ENCODE measurements around the gene LZTR1.
"Not testable (repeated sequence)": the region's sequence is repeated elsewhere in the genome, so short reads cannot be mapped to it uniquely, and the experiment has no call there.

The LZTR1 gene

GRCh38 chr22:20970939-20971657 is 11.0 kb upstream of the LZTR1 start:
- no peak for TF ChIP-seq CTCF (IDR thresholded peaks at IDR 0.05)
- peak; percentile 53 for DNase-seq
- Mint-ChIP-seq H3K27me3 (ENCODE audit: low read depth, poor library complexity) (peaks cover 30% of the 10 kb centered on the region), H3K4me1 (peaks cover 32% of the 10 kb centered on the region), H3K36me3 (ENCODE audit: low read depth) (no peaks in the 10 kb centered on the region), H3K27ac (no peak overlapping the region), H3K4me3 (no peak overlapping the region), H3K9me3 (no peaks in the 10 kb centered on the region)

- DNase-seq: not testable (repeated sequence)
- peaks cover 31% of the 10 kb centered on the region for H3K27me3 Mint-ChIP-seq (ENCODE audit: low read depth, poor library complexity)
Observed at GRCh38 chr22:20972014-20972694, 9.9 kb upstream of the LZTR1 start.

GRCh38 chr22:20972933-20973577 is 9.0 kb upstream of the LZTR1 start:
- no peak overlapping the region for H3K27ac Mint-ChIP-seq
- H3K36me3 Mint-ChIP-seq (ENCODE audit: low read depth): no peaks in the 10 kb centered on the region
- TF ChIP-seq CTCF (IDR thresholded peaks at IDR 0.05): no peak
- no peak for DNase-seq
- H3K4me3 Mint-ChIP-seq: no peak overlapping the region
- no peaks in the 10 kb centered on the region for H3K9me3 Mint-ChIP-seq
- H3K27me3 Mint-ChIP-seq (ENCODE audit: low read depth, poor library complexity): peaks cover 32% of the 10 kb centered on the region
- peaks cover 26% of the 10 kb centered on the region for H3K4me1 Mint-ChIP-seq

More at GRCh38 chr22:20972014-20972694, 9.9 kb upstream of the LZTR1 start:
- not testable (repeated sequence) for H3K9me3 Mint-ChIP-seq; H3K4me3 Mint-ChIP-seq; H3K27ac Mint-ChIP-seq; H3K36me3 Mint-ChIP-seq (ENCODE audit: low read depth)
- peaks cover 32% of the 10 kb centered on the region for H3K4me1 Mint-ChIP-seq

- Mint-ChIP-seq H3K36me3 (ENCODE audit: low read depth) (no peaks in the 10 kb centered on the region), H3K27ac (no peak overlapping the region), H3K9me3 (peaks cover 5% of the 10 kb centered on the region), H3K4me3 (no peak overlapping the region), H3K27me3 (ENCODE audit: low read depth, poor library complexity) (peaks cover 38% of the 10 kb centered on the region), H3K4me1 (peaks cover 21% of the 10 kb centered on the region)
- DNase-seq: no peak
- TF ChIP-seq CTCF (IDR thresholded peaks at IDR 0.05): no peak
Observed at GRCh38 chr22:20973634-20974286, 8.3 kb upstream of the LZTR1 start.

- no peak for TF ChIP-seq CTCF (IDR thresholded peaks at IDR 0.05)
- DNase-seq: no peak
- H3K27me3 Mint-ChIP-seq (ENCODE audit: low read depth, poor library complexity): peaks cover 39% of the 10 kb centered on the region
- no peak overlapping the region for H3K27ac Mint-ChIP-seq
- peaks cover 9% of the 10 kb centered on the region for H3K9me3 Mint-ChIP-seq
- peaks cover 28% of the 10 kb centered on the region for H3K4me1 Mint-ChIP-seq
- H3K36me3 Mint-ChIP-seq (ENCODE audit: low read depth): no peaks in the 10 kb centered on the region
- no peak overlapping the region for H3K4me3 Mint-ChIP-seq
Observed at GRCh38 chr22:20974336-20974955, 7.7 kb upstream of the LZTR1 start.

Data from nephron progenitor cell (in vitro differentiated cells).